Measurements from ENCODE around the gene ZNF407.

The ZNF407 gene

DNA sequence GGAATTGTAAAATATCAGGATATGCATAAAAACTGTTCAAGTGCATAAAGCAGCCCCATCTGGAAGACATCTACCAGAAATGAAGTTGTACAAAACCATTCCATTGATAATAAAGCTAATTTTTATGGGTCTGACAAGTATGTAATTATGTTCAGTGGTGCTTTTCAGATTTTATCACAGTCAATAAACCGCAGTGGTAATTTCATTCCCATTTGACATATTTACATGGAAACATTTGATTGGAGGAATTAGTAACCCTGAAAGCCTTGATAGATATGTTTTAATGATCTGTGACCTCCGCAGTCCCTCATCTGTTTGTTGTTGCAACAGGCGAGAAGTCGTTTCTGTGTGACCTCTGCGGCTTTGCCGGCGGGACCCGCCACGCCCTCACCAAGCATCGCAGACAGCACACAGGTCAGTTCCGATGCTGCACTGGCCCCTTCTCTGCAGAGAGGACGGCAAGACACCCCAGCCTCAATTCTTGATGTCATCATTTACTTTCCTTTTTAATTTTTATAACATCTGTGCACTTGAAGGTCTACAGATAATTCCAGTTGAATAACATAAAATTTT is 283.1 kb downstream of the ZNF407 start:
- DNase-seq = no peak
- in situ Hi-C loops (cut with MboI; ENCODE audit: low pct_unique_long_range_greater_than_20kb, low sequenced_read_pairs) = no loop called here

DNA sequence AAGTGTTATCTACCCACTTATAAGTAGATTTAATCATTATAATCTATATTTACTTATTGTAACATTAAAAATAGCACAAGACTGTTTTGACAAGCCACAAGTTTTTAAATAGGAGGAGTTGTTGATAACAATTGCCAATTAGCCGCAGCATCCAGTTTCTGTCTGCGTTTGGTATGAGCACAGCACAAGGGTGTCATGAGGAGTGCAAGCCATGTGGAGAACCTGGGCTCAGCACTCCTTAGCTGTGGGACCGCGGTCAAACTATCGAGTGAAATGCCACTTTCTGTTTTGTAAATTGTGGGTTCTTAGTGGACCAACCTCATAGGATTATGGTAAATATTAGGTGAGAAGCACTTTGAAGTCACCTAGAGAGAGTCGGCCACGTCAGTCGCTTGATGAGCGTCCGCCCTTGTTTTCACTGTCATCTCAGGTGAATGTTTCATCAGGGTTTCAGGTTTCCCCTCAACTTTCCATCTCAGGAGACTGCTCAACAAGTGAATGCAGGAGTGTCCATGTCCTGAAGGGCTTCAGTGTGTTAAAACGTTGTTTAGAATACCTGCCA is 294.5 kb downstream of the ZNF407 start:
- DNase-seq = no peak
- in situ Hi-C loops (cut with MboI; ENCODE audit: low pct_unique_long_range_greater_than_20kb, low sequenced_read_pairs) = no loop called here

DNA sequence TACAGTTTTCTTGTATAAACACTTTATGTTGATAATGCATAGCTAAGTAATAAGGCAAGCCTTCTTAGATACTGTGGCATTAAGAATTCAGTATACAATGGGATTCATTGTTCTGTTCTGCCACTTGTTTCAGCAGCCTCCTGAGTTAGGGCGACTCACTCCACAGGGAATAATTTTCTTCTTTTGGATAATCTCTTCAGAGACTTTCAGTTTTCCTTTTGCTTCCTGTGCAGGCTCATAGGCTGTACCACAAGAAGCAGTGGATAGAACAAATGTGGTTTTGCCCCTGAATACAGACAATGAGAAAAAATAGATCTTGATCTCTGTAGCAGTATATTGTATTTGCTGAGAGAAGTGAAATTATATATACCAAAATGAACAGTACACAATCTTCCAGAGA is 298.0 kb downstream of the ZNF407 start:
- in situ Hi-C loops (cut with MboI; ENCODE audit: low pct_unique_long_range_greater_than_20kb, low sequenced_read_pairs) = no loop called here

DNA sequence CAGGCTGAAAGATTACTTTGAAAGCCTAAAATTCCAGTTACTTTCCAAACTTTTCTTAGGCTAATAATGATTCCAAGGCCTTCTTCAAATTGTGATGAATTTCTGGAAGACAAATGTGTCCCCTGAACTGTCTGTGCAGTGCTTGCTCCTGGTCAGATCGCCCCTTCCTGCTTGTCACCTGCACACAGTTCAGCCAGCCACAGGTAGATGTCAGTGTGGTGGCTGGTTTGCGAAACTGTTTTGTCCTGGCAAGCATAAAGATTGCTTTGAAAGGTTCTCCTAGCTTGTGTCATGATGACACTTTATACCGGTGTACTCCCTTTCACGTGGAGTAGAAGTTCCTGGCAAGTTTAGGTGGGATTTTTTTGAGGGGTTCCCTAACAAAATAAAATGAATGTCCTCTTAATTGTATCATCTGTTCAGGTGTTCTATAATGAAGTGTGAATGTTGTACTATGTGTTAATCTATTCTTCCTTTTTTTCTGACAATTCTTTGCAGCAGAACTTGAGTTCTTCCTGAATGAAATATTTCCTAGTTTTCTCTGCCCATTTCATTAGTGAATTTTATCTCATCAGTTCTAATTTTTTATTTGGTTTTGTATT is 298.8 kb downstream of the ZNF407 start:
- in situ Hi-C loops (cut with MboI; ENCODE audit: low pct_unique_long_range_greater_than_20kb, low sequenced_read_pairs) = no loop called here
- DNase-seq = peak; percentile 34

More for the DNA sequence above, 298.0 kb downstream of the ZNF407 start:
- DNase-seq = no peak

DNA sequence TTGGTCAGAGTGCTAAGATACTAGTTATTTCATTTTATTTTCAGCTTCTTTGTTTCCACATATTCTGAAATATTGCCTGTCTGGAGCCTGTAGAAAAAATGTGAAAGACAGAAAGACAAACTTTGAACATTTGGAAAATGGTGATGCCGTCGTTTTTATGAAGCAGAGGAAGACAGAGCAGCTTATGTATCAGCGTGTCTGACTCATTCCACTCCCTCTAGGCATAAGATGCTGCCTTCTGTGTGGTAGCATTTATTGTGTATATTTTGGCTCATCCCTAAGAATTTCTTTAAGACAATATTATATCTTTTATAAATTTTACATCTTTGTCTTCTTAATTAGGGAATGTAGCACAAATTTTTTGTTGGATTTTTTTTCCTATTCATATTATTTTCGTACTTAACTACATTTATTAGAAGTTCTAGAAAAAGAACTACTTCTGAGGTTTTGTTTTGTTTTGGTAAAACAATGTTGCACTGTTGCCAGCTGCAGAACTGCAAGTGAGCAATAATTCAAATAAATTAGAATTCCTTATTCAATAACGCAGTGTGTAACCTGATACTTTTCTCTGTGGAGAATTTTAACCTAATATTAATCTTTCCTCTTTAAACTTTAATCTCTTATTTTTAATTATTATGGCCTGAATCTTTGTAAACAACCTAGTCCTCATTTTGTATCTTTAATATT is 300.4 kb downstream of the ZNF407 start:
- in situ Hi-C loops (cut with MboI; ENCODE audit: low pct_unique_long_range_greater_than_20kb, low sequenced_read_pairs) = no loop called here
- DNase-seq = no peak

DNA sequence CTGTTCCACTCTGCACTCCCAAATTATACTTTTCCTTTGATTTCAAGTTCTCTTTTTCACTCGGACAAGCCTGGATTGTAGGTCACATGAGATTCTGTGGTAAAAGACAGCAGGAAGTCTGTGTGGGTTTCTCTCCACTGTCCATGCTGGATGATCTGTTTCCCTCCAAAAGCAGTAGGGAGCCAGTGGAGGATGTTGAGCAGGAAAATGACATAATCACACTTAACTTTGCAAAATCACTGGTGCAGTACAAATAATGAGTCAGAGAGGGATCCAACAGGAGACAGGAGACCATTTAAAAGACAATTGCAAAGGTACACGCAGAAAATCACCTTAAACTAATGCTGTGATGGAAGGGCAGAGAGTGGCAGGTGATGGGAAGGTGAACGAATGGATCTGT is 301.3 kb downstream of the ZNF407 start:
- DNase-seq = peak; percentile 72
- in situ Hi-C loops (cut with MboI; ENCODE audit: low pct_unique_long_range_greater_than_20kb, low sequenced_read_pairs) = no loop called here

DNA sequence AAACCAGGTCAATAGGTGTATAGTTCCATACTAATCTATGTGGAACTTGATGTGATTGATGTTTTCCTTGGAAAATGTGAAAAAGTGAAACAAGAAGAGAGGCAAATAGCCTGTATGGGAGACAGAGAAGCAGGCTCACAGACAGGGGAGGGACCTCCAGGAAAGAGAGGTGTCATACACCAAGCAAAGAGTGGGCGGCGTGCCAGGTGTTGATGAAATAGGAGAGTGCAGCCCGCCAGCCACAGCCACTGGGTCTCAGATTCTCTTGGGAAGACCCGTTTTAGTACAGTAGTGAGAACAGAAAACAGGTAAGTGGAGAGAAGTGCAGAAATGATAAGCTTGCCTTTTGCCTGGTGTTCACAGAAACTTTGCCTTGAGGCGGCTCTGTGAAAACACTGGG is 301.9 kb downstream of the ZNF407 start:
- DNase-seq = no peak

DNA sequence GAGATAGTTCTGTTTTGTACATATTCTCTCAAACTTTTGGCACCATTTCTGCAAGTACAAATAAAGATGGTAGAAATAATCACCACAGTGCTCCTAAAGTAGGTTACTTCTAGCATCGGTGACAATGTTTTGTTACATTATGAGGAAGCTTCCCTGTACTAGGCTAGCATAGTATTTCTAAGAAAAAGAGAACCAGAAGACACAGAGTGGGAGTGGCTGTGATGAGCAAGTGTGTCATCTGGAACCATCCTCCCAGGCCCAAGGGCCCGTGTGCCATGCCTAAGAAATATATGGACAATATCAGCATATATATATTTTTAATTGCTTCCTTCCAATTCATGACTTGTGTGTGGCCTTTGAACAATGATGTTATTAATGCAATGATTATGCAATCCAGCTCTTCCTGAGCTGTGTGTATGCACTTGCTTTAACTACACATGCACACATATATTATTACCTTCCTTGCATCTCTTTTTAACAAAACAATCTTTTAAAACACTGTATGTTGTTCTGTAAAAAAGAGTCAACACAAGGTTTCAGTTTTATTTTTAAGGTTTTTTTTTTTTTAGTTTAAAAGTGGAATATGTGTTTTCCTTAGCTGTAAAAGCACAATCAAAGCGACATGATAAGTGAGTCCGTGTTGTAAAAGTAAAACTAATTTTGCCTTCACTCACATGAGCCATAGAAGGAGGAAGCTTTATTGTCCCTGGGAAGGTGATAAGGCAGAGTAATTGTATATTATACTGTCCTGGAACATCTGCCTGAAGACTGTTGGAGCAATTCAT is 303.9 kb downstream of the ZNF407 start:
- peak; percentile 51 for DNase-seq
- in situ Hi-C loops (cut with MboI; ENCODE audit: low pct_unique_long_range_greater_than_20kb, low sequenced_read_pairs) = no loop called here

More for the DNA sequence above, 301.9 kb downstream of the ZNF407 start:
- in situ Hi-C loops (cut with MboI; ENCODE audit: low pct_unique_long_range_greater_than_20kb, low sequenced_read_pairs) = no loop called here

DNA sequence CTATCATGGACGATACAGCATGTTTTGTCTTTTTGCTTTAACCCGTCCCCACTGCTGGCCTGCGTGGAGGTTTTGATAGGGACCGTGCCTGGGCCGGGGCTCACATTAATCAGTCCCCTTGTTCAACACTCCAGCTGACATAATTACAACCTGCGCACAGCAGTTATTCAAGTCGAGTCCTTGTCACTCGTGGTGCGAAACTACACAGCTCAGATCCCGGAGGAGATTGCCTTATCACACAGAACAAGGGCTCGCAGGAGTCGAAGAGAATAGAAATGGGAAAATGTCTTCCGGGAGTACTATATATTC is 304.4 kb downstream of the ZNF407 start:
- in situ Hi-C loops (cut with MboI; ENCODE audit: low pct_unique_long_range_greater_than_20kb, low sequenced_read_pairs) = no loop called here
- no peak for DNase-seq

DNA sequence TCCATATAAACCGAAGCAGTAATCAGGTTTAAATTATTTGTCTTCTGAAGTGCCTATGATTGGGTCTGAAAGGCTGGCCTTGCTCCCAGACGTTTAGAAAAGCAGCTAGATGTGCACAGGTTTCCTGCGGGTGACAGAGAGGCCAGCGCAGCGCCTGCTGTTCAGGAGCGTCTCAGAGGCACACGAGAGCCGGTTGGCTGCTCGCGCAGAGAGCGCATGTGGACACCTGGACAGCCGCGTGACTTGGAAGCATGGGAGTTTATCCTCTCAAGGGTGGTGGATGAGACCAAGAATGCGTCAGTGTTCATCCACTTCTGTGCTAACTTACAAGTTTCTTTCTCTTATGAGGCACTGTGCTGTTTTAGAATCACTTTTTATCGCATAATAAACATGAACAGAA is 307.6 kb downstream of the ZNF407 start:
- in situ Hi-C loops (cut with MboI; ENCODE audit: low pct_unique_long_range_greater_than_20kb, low sequenced_read_pairs) = no loop called here
- no peak for DNase-seq

DNA sequence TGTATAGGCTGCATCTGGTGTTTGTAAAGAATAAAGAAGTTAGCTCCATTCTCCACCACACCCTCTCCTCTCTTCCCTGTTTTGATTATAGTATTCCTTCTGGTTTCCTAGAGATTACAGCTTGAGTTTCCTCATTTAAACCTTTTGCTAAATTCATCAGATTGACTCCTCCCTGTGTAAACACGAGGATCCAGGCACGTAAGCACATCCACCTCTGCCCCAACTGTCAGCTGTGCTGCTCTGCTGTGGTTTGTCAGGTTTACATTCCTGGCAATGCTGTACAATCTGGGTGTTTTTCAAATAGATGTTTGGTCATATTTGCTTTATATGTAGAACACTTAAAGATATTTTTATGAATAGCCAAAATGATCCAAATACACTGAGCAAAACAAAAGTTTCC is 308.5 kb downstream of the ZNF407 start:
- in situ Hi-C loops (cut with MboI; ENCODE audit: low pct_unique_long_range_greater_than_20kb, low sequenced_read_pairs) = no loop called here
- no peak for DNase-seq

DNA sequence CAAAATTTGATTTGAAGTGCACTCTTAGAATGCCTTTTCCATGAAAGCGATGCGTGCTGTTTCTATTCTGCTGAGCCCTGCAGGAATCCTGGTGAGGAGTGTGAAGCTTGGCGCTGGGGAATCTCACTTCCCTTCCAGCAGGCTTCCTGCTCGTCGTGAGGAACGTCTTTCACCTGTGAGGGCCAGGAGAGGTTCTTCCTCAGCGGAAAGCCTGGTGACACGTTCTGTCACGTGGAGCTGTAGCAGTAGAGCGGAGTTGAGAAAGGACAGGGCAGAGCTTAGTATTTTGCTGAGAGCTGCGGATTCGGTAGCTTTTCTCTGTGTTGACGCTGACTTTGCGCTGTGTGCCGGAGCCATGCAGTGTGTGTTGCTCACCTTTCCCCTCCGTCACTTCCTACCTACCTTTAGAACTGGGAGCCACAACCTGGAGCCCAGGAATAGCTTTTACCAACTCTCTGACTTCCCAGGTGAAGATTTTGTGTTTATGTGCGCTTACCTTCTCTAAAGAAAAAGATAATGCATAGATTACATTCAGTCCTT is 316.5 kb downstream of the ZNF407 start:
- DNase-seq = no peak
- in situ Hi-C loops (cut with MboI; ENCODE audit: low pct_unique_long_range_greater_than_20kb, low sequenced_read_pairs) = no loop called here

DNA sequence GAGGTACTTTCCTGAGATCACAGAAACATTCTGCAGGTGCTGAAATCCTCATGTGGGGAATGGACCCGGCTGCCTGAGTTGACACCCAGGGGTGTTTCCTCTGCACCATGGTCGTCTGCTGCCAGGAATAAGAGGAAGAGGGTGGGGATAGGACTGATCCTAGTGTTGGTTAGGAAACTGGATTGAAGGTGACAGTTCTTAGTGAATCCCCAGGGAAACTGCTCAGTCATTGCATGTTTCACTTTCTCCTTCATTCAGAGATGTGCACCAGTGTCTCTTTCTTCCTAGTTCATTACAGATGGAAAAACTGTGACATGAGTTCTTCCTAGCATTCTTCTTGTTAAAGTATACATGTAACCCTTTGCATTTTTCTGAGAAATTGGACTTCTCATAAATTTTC is 317.0 kb downstream of the ZNF407 start:
- in situ Hi-C loops (cut with MboI; ENCODE audit: low pct_unique_long_range_greater_than_20kb, low sequenced_read_pairs) = no loop called here
- no peak for DNase-seq

DNA sequence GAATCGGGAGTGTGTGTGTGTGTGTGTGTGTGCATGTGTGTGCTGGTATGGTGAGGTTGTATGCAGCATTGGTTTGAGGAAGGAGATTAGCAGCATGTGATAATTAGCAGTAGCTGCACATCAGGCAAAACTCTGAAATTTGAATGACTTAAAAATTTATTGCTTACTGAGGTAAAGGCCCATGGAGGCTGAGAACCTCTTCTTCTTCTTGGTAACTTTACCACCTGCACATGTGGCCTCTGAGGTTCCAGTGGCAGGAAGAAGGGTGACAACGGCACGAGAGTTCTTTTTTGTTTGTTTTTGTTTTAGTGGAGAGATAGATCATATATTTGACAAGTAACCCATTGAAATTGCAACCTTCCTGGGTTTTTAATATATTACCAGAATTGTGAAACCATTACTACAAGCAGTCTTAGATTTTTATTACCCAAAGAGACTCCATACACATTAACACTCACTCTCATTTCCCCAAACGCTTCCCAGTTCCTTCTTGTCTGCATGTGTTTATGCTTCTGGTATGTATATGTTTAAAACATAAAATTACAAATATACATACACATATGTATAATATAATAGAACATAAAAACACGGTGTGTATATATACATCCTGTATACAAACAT is 319.2 kb downstream of the ZNF407 start:
- in situ Hi-C loops (cut with MboI; ENCODE audit: low pct_unique_long_range_greater_than_20kb, low sequenced_read_pairs) = no loop called here
- no peak for DNase-seq

DNA sequence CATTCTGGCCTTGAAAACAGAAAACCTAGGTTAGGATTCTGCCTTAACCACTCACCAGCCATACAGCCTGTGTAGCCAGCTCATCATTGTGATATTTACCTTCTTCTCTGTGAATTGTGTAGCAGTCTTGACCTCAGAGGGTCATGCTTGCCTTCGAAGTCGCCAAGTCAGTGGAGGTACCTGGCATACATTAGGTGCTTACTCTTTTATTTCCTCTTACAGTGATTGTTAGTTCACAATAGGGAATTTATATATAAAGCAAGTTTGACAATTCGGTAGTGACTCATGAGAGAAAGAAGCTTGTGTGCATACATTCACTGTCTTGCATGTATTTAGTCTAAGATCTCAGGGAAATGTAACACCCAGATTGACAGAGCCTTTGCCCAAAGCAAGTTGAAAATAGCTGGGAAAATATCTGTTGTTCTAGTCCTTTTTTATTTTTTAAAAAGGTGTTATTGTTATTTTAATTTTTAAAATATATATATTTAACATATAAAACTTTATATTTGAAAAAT is 320.7 kb downstream of the ZNF407 start:
- no peak for DNase-seq
- in situ Hi-C loops (cut with MboI; ENCODE audit: low pct_unique_long_range_greater_than_20kb, low sequenced_read_pairs) = no loop called here

DNA sequence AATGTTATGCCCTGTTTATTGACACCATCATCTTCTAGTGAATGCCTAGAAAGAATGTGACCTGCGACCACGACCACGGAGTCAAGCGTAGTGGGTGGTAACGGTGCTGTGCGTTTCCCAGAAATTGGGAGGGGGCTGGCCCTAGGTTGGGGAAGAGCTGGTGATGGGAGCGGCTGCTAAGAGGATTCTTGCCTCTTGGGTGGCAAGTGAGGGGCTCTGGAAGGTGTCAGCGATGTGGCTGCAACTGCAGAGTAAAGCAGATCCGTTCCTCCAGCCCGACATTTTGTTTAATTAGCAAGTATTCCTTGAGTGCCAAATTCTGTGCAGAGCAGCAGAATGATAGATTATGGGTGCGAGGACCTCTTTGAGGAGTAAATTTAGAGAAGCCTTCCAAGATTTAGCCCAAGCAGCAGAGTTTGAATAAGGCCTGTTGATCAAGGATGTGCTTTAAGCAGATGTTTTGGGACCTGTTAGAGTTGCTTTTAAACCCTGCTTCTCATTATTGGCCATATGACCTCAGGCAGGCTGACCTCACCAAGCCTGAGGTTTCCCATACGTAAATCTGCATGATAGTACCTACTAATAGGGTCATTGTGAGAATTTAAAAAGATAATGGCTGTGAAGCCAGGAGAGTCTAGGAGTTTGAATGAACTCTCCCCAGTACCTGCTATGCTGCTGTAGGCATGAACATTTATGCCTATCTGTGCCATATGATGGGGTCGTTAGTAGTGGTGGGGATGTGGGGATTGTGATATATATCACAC is 323.6 kb downstream of the ZNF407 start:
- in situ Hi-C loops (cut with MboI; ENCODE audit: low pct_unique_long_range_greater_than_20kb, low sequenced_read_pairs) = no loop called here
- DNase-seq = no peak

DNA sequence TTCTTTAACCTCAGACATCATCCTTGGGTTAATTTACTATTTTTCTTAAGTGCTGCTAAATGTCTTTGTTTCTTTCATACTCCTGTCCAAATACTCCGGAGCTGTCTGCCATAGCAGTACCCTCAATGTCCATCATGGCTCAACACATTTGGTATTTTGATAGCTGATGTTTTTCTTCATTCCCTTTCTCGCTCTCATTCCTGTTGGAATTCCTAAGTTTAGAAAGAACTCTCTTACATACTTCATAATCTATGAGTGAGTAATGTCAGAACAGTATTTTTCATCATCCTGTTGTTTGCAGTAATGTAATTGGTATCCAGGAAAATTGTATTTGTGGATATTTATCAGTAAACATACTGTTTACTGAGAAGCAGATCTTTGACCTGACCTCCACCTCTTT is 328.4 kb downstream of the ZNF407 start:
- no peak for DNase-seq
- in situ Hi-C loops (cut with MboI; ENCODE audit: low pct_unique_long_range_greater_than_20kb, low sequenced_read_pairs) = no loop called here

DNA sequence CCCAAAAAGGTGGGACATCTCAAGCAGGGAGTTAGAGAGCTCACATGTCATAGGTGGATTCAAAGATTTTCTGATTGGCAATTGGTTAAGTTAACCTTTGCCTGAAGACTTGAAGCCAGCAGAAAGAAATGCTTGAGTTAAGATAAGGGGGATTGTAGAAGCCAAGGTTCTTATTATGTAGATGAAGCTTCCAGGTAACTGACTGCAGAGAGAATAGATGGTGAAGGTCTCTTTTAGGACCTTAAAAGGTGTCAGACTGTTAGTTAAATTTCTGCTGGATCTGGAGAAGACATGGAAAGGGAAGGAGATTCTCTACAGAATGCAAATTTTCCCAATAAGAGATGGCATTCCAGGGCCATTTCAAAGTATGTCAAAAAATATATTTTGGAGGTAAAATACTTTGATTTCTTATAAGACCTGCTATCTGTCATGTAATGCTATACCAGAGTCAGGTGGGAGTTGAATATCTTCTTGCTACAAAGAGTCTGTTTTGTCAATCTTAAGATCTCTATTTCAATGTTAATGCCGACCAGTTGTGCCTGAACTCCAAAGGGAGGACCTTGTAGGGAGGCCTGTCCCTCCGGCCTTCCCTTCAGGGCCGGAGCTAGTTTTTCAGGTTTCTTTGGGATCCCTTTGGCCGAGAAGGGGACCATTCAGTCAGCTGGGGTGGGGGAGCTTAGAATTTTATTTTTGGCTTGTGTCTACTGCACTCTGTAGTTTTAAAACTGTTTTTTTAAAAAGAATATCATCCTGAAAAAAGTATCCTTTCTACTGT is 330.7 kb downstream of the ZNF407 start:
- in situ Hi-C loops (cut with MboI; ENCODE audit: low pct_unique_long_range_greater_than_20kb, low sequenced_read_pairs) = no loop called here
- no peak for DNase-seq
